CD4-positive, alpha-beta T cell treated with Interleukin-15 for 1 hour (primary cell): ENCODE measurements around the gene SIN3A.
A peak's percentile ranks its signal among the peaks of the same experiment; 100 is the strongest.
"Not testable (repeated sequence)": the region's sequence is repeated elsewhere in the genome, so short reads cannot be mapped to it uniquely, and the experiment has no call there.

Experiments used
- DNase-seq: peaks from one replicate; pipeline ENCODE4 v3.0.0-alpha.2; 2020

Gene SIN3A

GRCh38 chr15:75353604-75354003 is 97.9 kb downstream of the SIN3A start:
- no peak for DNase-seq

GRCh38 chr15:75352186-75353080 is 99.1 kb downstream of the SIN3A start:
- DNase-seq: no peak

- no peak for DNase-seq
These were observed 100.7 kb downstream of the SIN3A start for GRCh38 chr15:75350601-75351361.

- peak; percentile 92 for DNase-seq
These were observed 101.5 kb downstream of the SIN3A start for GRCh38 chr15:75349851-75350588.

GRCh38 chr15:75349351-75349669 is 102.2 kb downstream of the SIN3A start:
- DNase-seq: not testable (repeated sequence)

- no peak for DNase-seq
These were observed 102.7 kb downstream of the SIN3A start for GRCh38 chr15:75348562-75349350.

GRCh38 chr15:75348034-75348561 is 103.4 kb downstream of the SIN3A start:
- no peak for DNase-seq

- DNase-seq: peak; percentile 88
These were observed 104.1 kb downstream of the SIN3A start for GRCh38 chr15:75347222-75348033.

GRCh38 chr15:75346796-75347221 is 104.7 kb downstream of the SIN3A start, which contains the start of gene NEIL1:
TSS of gene NEIL1 (plus strand) at chr15:75347039. CDS start at chr15:75348906, 1,867 bp downstream.
- no peak for DNase-seq

GRCh38 chr15:75343953-75344352 is 107.5 kb downstream of the SIN3A start:
- DNase-seq: not testable (repeated sequence)

- DNase-seq: no peak
These were observed 109.3 kb downstream of the SIN3A start for GRCh38 chr15:75342221-75342620.

GRCh38 chr15:75339531-75340240 is 111.8 kb downstream of the SIN3A start:
- no peak for DNase-seq

GRCh38 chr15:75338661-75339240 is 112.7 kb downstream of the SIN3A start:
- no peak for DNase-seq

- peak; percentile 65 for DNase-seq
These were observed 115.7 kb downstream of the SIN3A start, which contains the start of gene COMMD4 for GRCh38 chr15:75335705-75336355. TSS of gene COMMD4 (plus strand) at chr15:75336063. CDS start at chr15:75336090, 27 bp downstream.

- no peak for DNase-seq
These were observed 116.2 kb downstream of the SIN3A start for GRCh38 chr15:75335313-75335704.

- DNase-seq: not testable (repeated sequence)
These were observed 117.7 kb downstream of the SIN3A start for GRCh38 chr15:75333654-75334419.

- not testable (repeated sequence) for DNase-seq
These were observed 119.4 kb downstream of the SIN3A start for GRCh38 chr15:75332093-75332492.

GRCh38 chr15:75329571-75329970 is 121.9 kb downstream of the SIN3A start:
- DNase-seq: no peak
